ENCODE measurements around the gene MYO5A.

MYO5A gene

GRCh38 chr15:52368402-52368801 is 160.3 kb downstream of the MYO5A start:
- Histone ChIP-seq H4K20me1 (ENCODE audit: insufficient read depth, low read length, poor library complexity, severe bottlenecking) (no peaks in the 10 kb centered on the region), H3K4me2 (ENCODE audit: low read depth, low read length, poor library complexity, severe bottlenecking) (no peak overlapping the region), H3K4me3 (ENCODE audit: low read length, poor library complexity, severe bottlenecking) (no peak overlapping the region), H3K36me3 (ENCODE audit: insufficient read depth, low read length) (peaks cover 19% of the 10 kb centered on the region; the same call in 1 of the 2 replicates), H3F3A (ENCODE audit: low read depth) (no peaks in the 10 kb centered on the region), H3K4me1 (ENCODE audit: insufficient read depth, low read length, poor library complexity, severe bottlenecking) (no peaks in the 10 kb centered on the region), H2AFZ (ENCODE audit: low read length) (no peak overlapping the region), H3K79me2 (ENCODE audit: insufficient read depth, low read length) (no peaks in the 10 kb centered on the region), H3K27me3 (ENCODE audit: insufficient read depth, low read length, poor library complexity, severe bottlenecking) (no peaks in the 10 kb centered on the region), H3K9me3 (ENCODE audit: insufficient read depth, low read depth, low read length) (no peaks in the 10 kb centered on the region), H3K9ac (ENCODE audit: low read depth, low read length, poor library complexity, severe bottlenecking) (no peak overlapping the region), H3K9me2 (replicated peaks; ENCODE audit: low read depth, low read length) (no peaks in the 10 kb centered on the region)
- TF ChIP-seq CTCF (conservative IDR thresholded peaks at IDR 0.05; ENCODE audit: low read length) (no peak), EZH2phosphoT487 (IDR thresholded peaks at IDR 0.05; ENCODE audit: borderline replicate concordance) (no peak)

DNA sequence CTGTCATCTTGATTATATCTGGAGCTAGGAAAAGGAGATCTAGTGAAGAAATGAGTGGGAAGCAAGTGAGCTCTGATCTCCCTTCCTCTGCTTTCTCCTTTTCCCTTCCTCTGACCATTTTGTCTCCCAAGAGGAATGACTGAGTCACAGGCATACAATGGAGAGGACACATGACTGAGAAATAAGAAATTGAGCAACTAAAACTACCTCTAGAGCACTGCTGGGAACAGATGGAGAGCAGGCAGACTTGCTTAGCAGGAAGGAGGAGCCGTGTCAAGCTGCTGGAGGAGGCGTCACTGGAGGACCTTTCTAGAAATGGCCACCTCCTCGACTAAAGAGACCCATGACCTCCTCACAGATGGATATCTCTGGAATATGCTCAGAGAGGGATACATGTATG is 166.2 kb downstream of the MYO5A start:
- Histone ChIP-seq H3K4me3 (ENCODE audit: low read length, poor library complexity, severe bottlenecking) (no peak overlapping the region), H4K20me1 (ENCODE audit: insufficient read depth, low read length, poor library complexity, severe bottlenecking) (no peaks in the 10 kb centered on the region), H3K36me3 (ENCODE audit: insufficient read depth, low read length) (peaks cover 18% of the 10 kb centered on the region; the same call in 1 of the 2 replicates), H3F3A (ENCODE audit: low read depth) (no peaks in the 10 kb centered on the region), H3K4me1 (ENCODE audit: insufficient read depth, low read length, poor library complexity, severe bottlenecking) (no peaks in the 10 kb centered on the region), H3K9ac (ENCODE audit: low read depth, low read length, poor library complexity, severe bottlenecking) (no peak overlapping the region), H2AFZ (ENCODE audit: low read length) (no peak overlapping the region), H3K9me2 (replicated peaks; ENCODE audit: low read depth, low read length) (no peaks in the 10 kb centered on the region), H3K27me3 (ENCODE audit: insufficient read depth, low read length, poor library complexity, severe bottlenecking) (no peaks in the 10 kb centered on the region), H3K9me3 (ENCODE audit: insufficient read depth, low read depth, low read length) (no peaks in the 10 kb centered on the region), H3K79me2 (ENCODE audit: insufficient read depth, low read length) (no peaks in the 10 kb centered on the region), H3K4me2 (ENCODE audit: low read depth, low read length, poor library complexity, severe bottlenecking) (no peak overlapping the region)
- TF ChIP-seq CTCF (conservative IDR thresholded peaks at IDR 0.05; ENCODE audit: low read length) = no peak
- no peak for TF ChIP-seq EZH2phosphoT487 (IDR thresholded peaks at IDR 0.05; ENCODE audit: borderline replicate concordance)

GRCh38 chr15:52361975-52362494 is 166.6 kb downstream of the MYO5A start:
- Histone ChIP-seq H3K4me1 (ENCODE audit: insufficient read depth, low read length, poor library complexity, severe bottlenecking) (no peaks in the 10 kb centered on the region), H3K79me2 (ENCODE audit: insufficient read depth, low read length) (no peaks in the 10 kb centered on the region), H3K4me3 (ENCODE audit: low read length, poor library complexity, severe bottlenecking) (no peak overlapping the region), H3K9me3 (ENCODE audit: insufficient read depth, low read depth, low read length) (no peaks in the 10 kb centered on the region), H2AFZ (ENCODE audit: low read length) (no peak overlapping the region), H3K36me3 (ENCODE audit: insufficient read depth, low read length) (peaks cover 20% of the 10 kb centered on the region; the same call in 1 of the 2 replicates), H3K27me3 (ENCODE audit: insufficient read depth, low read length, poor library complexity, severe bottlenecking) (no peaks in the 10 kb centered on the region), H3K4me2 (ENCODE audit: low read depth, low read length, poor library complexity, severe bottlenecking) (no peak overlapping the region), H3K9me2 (replicated peaks; ENCODE audit: low read depth, low read length) (no peaks in the 10 kb centered on the region), H3K9ac (ENCODE audit: low read depth, low read length, poor library complexity, severe bottlenecking) (no peak overlapping the region), H3F3A (ENCODE audit: low read depth) (no peaks in the 10 kb centered on the region), H4K20me1 (ENCODE audit: insufficient read depth, low read length, poor library complexity, severe bottlenecking) (no peaks in the 10 kb centered on the region)
- TF ChIP-seq CTCF (conservative IDR thresholded peaks at IDR 0.05; ENCODE audit: low read length) (no peak), EZH2phosphoT487 (IDR thresholded peaks at IDR 0.05; ENCODE audit: borderline replicate concordance) (no peak)

Data from Loucy (cell line).